ENCODE measurements around the gene UPK3A. TPM values are rescaled to one million over a fixed set of nuclear protein-coding genes. Genes with fewer than 3 reads are reported as not detected.

Gene UPK3A
- not detected for total RNA-seq
- 1.00 TPM for polyA plus RNA-seq (2013, experiment 1 of 2)
- polyA plus RNA-seq (2013, experiment 2 of 2) = 0.27 TPM
- total RNA-seq = 0 to 0.81 (median 0) reads per million in 172 experiments

DNA sequence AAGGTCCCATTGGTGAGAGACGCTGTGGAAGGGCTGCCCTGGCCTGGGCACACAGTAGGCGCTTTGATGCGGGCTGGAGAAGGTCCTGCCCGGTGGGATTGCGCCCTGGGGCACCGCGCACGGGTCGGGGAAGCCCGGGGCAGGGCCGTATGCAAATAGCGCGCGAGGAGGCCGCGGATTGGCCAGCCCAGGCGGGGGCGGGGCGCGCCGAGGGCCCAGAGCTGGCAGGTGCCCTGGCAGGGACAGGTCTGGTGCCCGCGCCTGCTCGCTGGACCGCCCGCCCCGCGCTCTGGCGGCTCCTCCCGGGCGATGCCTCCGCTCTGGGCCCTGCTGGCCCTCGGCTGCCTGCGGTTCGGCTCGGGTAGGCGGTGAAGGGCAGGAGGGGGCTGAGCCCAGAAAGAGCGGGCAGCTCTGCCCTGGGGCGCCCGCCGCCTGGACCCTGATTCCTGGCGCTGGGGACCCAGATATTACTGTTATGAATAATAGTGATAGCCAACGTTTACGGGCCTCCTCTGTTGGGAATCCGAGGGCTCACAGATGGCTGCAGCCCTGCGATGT is at the start of gene UPK3A:
Gene UPK3A (plus strand): TSS at position 245 of the 558 bp plus-strand sequence. CDS start 65 bp downstream, at position 310.
- CTCF ChIA-PET = no interaction called here
- Histone ChIP-seq H3K27me3 (ENCODE audit: control insufficient read depth in 1 of 2, insufficient read depth in 2 of 2, low read length in 2 of 2) (peaks cover 4 to 12% of the 10 kb centered on the region in 2 experiments), H3K4me1 (ENCODE audit: insufficient read depth, low read length) (peaks cover 19% of the 10 kb centered on the region), H3K9me3 (ENCODE audit: control insufficient read depth in 1 of 2, insufficient read depth in 1 of 2, low read length in 2 of 2) (no peaks in the 10 kb centered on the region), H3K4me3 (ENCODE audit: low read length) (peak within 1 kb of the TSS; percentile 14), H3K27ac (ENCODE audit: low read depth in 1 of 2, low read length in 2 of 2) (no peak within 1 kb of the TSS), H3K36me3 (ENCODE audit: insufficient read depth, low read length) (no peaks in the 10 kb centered on the region)
- DNase-seq (peak; percentile 30 to 83 (median 56)), ATAC-seq (ENCODE audit: poor library complexity) (peak; percentile 100)
- POLR2A ChIA-PET = interaction anchor here (0.6 to 1.5 kb wide), 3 partner anchors 12 to 39 kb away, joined by 3 to 5 read pairs (median 3); no protein-coding TSS in a partner anchor
- TF ChIP-seq, protein P1, sequence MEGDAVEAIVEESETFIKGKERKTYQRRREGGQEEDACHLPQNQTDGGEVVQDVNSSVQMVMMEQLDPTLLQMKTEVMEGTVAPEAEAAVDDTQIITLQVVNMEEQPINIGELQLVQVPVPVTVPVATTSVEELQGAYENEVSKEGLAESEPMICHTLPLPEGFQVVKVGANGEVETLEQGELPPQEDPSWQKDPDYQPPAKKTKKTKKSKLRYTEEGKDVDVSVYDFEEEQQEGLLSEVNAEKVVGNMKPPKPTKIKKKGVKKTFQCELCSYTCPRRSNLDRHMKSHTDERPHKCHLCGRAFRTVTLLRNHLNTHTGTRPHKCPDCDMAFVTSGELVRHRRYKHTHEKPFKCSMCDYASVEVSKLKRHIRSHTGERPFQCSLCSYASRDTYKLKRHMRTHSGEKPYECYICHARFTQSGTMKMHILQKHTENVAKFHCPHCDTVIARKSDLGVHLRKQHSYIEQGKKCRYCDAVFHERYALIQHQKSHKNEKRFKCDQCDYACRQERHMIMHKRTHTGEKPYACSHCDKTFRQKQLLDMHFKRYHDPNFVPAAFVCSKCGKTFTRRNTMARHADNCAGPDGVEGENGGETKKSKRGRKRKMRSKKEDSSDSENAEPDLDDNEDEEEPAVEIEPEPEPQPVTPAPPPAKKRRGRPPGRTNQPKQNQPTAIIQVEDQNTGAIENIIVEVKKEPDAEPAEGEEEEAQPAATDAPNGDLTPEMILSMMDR (IDR thresholded peaks at IDR 0.05) = no peak
- H3K4me1 Mint-ChIP-seq (ENCODE audit: low read depth) = peaks cover 9% of the 10 kb centered on the region
- peak within 1 kb of the TSS; percentile 56 for H3K4me3 Mint-ChIP-seq
- no peak within 1 kb of the TSS for H3K27ac Mint-ChIP-seq
- H3K9me3 Mint-ChIP-seq = no peaks in the 10 kb centered on the region
- peaks cover 10% of the 10 kb centered on the region for H3K27me3 Mint-ChIP-seq
- H3K36me3 Mint-ChIP-seq (ENCODE audit: low read depth) = no peaks in the 10 kb centered on the region
- intact Hi-C loops (cut with DNase I, micrococcal nuclease) = no loop called here

DNA sequence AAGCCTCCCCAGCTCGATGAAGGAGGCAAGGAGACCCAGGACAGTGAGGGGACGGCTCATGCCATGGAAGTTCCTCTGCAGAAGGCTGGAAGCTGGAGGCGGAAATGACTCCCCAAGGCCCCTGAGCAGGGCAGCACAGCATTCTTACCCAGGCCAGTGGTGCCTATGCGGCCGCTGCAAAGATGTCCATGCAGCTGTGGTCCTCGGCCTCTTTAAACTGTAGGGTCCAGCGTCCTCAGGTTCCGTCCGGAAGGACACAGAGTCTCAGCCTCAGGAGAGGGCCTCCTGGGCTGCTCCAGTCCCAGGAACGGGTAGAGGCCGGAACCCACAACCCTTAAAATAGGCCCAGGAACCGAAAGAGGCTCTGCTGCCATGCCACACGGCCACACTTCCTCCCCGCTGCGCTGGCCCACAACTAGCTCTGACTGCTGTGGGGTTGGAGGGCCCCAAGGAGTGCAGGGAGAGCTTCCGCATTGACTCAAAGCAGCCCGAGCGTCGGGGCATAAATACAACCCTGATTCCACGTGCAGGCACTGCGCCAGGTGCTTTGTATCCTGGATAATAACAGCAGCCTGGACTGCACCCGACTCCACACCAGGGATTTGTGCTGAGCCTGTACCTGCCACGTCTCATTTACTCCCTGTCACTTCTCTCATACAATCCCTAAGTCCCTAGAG is 49.5 kb upstream of the UPK3A start:
- Mint-ChIP-seq H3K27me3 (no peaks in the 10 kb centered on the region), H3K27ac (no peak overlapping the region), H3K4me1 (ENCODE audit: low read depth) (peaks cover 30% of the 10 kb centered on the region), H3K4me3 (peak overlapping the region; percentile 69), H3K36me3 (ENCODE audit: low read depth) (peaks cover 3% of the 10 kb centered on the region), H3K9me3 (no peaks in the 10 kb centered on the region)
- TF ChIP-seq, protein P1 (IDR thresholded peaks at IDR 0.05) = no peak
- Histone ChIP-seq H3K36me3 (ENCODE audit: insufficient read depth, low read length) (peaks cover 4% of the 10 kb centered on the region), H3K9me3 (ENCODE audit: control insufficient read depth in 1 of 2, insufficient read depth in 1 of 2, low read length in 2 of 2) (no peaks in the 10 kb centered on the region), H3K4me1 (ENCODE audit: insufficient read depth, low read length) (peaks cover 36% of the 10 kb centered on the region), H3K27me3 (ENCODE audit: control insufficient read depth in 1 of 2, insufficient read depth in 2 of 2, low read length in 2 of 2) (no peaks in the 10 kb centered on the region), H3K4me3 (ENCODE audit: low read length) (no peak overlapping the region), H3K27ac (ENCODE audit: low read depth in 1 of 2, low read length in 2 of 2) (no peak overlapping the region)
- ChIA-PET CTCF (no interaction called here), POLR2A (interaction anchor here (1.6 kb wide), 1 partner anchor 72 kb away, joined by 4 read pairs; the partner anchor contains the start of gene NUP50)
- peak; percentile 59 for ATAC-seq (ENCODE audit: poor library complexity)
- intact Hi-C loops (cut with DNase I, micrococcal nuclease) = no loop called here
- peak in 4 of 14 experiments; percentile 13 to 64 (median 46) for DNase-seq

DNA sequence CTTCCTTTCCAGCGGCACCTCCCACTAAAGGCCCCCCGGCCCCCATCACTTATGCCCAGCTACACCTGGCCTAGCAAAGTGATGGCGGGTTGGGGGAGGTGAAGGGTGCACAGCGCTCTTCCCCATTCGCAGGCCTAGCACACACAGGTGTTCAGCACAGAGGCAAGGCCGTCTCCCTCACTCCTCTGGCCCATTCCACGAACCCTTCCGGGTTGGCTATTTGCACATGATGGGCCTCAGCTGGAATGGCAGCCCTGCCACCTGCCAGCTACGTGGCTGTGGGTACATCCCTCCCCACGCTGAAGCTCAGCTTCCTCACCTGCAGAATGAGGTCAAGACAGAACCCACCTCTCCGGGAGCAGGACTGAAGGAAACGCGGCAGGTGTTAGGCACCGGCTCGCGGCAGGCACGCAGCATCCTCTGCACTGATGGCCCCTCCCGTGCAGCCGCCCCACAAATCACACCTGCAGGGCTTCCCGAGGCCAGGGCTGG is 48.9 kb upstream of the UPK3A start:
- peaks cover 5% of the 10 kb centered on the region for H3K36me3 Mint-ChIP-seq (ENCODE audit: low read depth)
- H3K27me3 Mint-ChIP-seq = no peaks in the 10 kb centered on the region
- ATAC-seq (ENCODE audit: poor library complexity) = no peak
- ChIA-PET POLR2A (interaction anchor here (1.6 kb wide), 1 partner anchor 72 kb away, joined by 4 read pairs; the partner anchor contains the start of gene NUP50), CTCF (no interaction called here)
- H3K9me3 ChIP-seq (ENCODE audit: control insufficient read depth in 1 of 2, insufficient read depth in 1 of 2, low read length in 2 of 2) = no peaks in the 10 kb centered on the region
- intact Hi-C loops (cut with DNase I, micrococcal nuclease) = no loop called here
- H3K27ac Mint-ChIP-seq = no peak overlapping the region
- peaks cover 30% of the 10 kb centered on the region for H3K4me1 Mint-ChIP-seq (ENCODE audit: low read depth)
- H3K4me3 ChIP-seq (ENCODE audit: low read length) = no peak overlapping the region
- H3K4me1 ChIP-seq (ENCODE audit: insufficient read depth, low read length) = peaks cover 39% of the 10 kb centered on the region
- no peak for DNase-seq
- peaks cover 4% of the 10 kb centered on the region for H3K36me3 ChIP-seq (ENCODE audit: insufficient read depth, low read length)
- no peak overlapping the region for H3K27ac ChIP-seq (ENCODE audit: low read depth in 1 of 2, low read length in 2 of 2)
- H3K4me3 Mint-ChIP-seq = peak overlapping the region; percentile 69
- TF ChIP-seq, protein P1 (IDR thresholded peaks at IDR 0.05) = no peak
- H3K9me3 Mint-ChIP-seq = no peaks in the 10 kb centered on the region
- H3K27me3 ChIP-seq (ENCODE audit: control insufficient read depth in 1 of 2, insufficient read depth in 2 of 2, low read length in 2 of 2) = no peaks in the 10 kb centered on the region

Measured in CD4-positive, alpha-beta T cell (primary cell).